HUES6 (cell line): ENCODE data around the gene NEO1.

ENCODE experiments used
- H3K27ac ChIP-seq: 2 replicates; pipeline ENCODE4 v1.7.0; 2013; ENCODE audit warnings: low read depth, mild to moderate bottlenecking, low read length, inconsistent platforms
- H3K27me3 ChIP-seq: 2 replicates; pipeline ENCODE4 v1.6.1; 2013; ENCODE audit warnings: low read length; ENCODE audit not compliant: control insufficient read depth, insufficient read depth
- H3K36me3 ChIP-seq: 2 replicates; pipeline ENCODE4 v1.6.1; 2013; ENCODE audit warnings: low read length; ENCODE audit not compliant: control insufficient read depth, insufficient read depth
- H3K4me1 ChIP-seq: 2 replicates; pipeline ENCODE4 v1.6.1; 2013; ENCODE audit warnings: low read length; ENCODE audit not compliant: control insufficient read depth, insufficient read depth
- H3K4me3 ChIP-seq: 2 replicates; pipeline ENCODE4 v1.5.1; 2013; ENCODE audit warnings: low read depth, low read length
- H3K9ac ChIP-seq: one replicate; pipeline ENCODE4 v1.6.1; 2013; ENCODE audit warnings: mild to moderate bottlenecking, low read length
- H3K9me3 ChIP-seq: 2 replicates; pipeline ENCODE4 v1.6.1; 2013; ENCODE audit warnings: low read depth, low read length; ENCODE audit not compliant: control insufficient read depth, insufficient read depth

NEO1 gene

DNA sequence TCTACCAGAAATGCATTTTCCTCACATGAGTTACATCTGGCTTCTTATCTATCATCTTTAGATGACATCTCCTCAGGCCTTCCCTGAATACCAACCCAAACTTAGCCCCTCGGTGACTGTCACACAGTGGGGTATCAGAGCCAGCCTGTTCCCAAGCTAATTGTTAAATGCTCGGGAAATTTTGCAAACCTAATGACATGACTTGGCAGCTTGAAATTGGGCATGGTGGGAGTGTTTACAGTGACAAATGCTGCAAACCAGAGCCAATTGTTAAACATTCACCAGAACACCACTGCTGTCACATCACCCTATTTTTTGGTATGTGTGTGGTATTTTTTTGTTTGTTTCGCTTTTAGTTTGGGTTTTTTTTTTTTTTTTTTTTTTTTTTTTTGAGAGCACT lies 185.6 kb downstream of the NEO1 start:
- peaks cover 10% of the 10 kb centered on the region; the same call in 1 of the 2 replicates for H3K4me1 ChIP-seq
- H3K9ac ChIP-seq, result no peak overlapping the region
- H3K4me3 ChIP-seq, result no peak overlapping the region
- H3K27ac ChIP-seq, result no peak overlapping the region
- H3K27me3 ChIP-seq, result no peaks in the 10 kb centered on the region
- H3K36me3 ChIP-seq, result peaks cover 4% of the 10 kb centered on the region; the same call in 1 of the 2 replicates
- H3K9me3 ChIP-seq, result no peaks in the 10 kb centered on the region

DNA sequence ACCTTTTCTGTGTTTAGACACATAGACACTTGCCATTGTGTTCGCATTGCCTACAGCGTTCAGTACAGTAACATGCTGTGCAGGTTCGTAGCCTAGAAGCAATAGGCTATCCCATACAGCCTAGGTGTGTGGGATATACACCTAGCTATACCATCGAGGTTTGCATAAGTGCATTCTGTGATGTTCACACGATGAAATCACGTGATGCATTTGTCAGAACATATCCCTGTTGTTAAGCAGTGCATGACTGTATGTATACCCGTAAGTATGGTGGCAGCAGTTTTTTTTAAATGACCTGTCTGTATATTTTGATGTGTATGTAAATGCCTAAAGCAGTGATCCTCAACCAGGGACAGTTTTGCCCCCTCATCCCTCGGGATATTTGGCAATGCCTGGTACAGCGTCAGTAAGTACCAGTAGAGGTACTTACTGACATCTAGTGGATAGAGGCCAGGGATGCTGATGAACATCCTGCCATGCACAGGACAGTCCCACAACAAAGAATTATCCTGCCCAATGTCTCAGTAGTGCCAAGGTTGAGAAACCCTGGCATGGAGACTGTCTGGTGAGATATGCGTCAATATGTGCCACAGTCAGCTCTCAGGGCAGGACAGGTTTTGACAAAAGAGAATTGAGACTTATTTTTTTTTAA lies 187.4 kb downstream of the NEO1 start:
- H3K36me3 ChIP-seq, result peaks cover 6% of the 10 kb centered on the region; the same call in 1 of the 2 replicates
- H3K9me3 ChIP-seq, result no peaks in the 10 kb centered on the region
- no peak overlapping the region for H3K4me3 ChIP-seq
- H3K27ac ChIP-seq, result no peak overlapping the region
- no peaks in the 10 kb centered on the region for H3K27me3 ChIP-seq
- H3K4me1 ChIP-seq, result peaks cover 4% of the 10 kb centered on the region; the same call in 1 of the 2 replicates
- no peak overlapping the region for H3K9ac ChIP-seq

DNA sequence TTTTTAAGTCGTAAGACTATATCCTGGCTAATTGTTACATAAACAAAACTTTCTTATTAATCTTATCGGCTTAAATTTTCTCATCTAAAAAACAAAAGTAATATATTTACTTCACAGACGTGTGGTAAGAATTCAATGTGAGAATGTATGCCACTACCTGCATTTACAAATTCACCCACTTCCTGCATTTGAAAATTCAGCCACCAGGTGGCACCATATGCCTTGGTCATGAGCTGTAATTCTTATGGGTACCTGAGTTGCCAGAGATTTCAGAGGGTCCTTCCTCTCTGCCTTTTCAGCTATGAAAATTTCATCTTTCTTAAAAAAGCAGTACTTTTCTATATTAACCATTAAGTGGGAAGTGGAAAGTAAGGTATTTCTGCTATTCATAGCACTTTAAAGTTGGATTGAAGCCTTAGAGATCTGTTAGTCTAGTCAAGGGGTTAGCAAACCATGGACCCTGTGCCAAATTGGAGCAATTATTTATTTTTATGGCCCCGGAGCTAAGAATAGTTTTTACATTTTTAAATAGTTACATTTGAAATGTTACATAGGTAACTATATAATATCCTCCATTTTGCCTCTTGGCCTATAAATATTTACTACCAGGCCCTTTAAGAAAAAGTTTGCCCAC lies 188.7 kb downstream of the NEO1 start:
- no peaks in the 10 kb centered on the region for H3K9me3 ChIP-seq
- H3K27ac ChIP-seq, result no peak overlapping the region
- H3K36me3 ChIP-seq, result peaks cover 7% of the 10 kb centered on the region
- H3K4me3 ChIP-seq, result no peak overlapping the region
- H3K4me1 ChIP-seq, result peaks cover 4% of the 10 kb centered on the region; the same call in 1 of the 2 replicates
- H3K27me3 ChIP-seq, result no peaks in the 10 kb centered on the region
- no peak overlapping the region for H3K9ac ChIP-seq

DNA sequence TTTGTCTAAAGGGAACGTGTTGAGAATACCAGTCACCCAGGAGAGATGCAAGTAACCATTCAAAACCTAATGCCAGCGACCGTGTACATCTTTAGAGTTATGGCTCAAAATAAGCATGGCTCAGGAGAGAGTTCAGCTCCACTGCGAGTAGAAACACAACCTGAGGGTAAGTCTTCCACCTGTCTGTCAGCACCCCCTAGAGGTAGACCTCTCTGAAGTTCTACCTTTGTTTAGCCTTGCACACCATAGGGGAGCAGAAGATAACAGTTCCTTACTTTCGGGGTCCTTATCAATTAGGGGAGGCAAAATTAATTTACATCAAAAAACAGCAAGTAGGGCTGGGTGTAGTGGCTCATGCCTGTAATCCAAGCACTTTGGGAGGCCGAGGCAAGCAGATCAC lies 192.1 kb downstream of the NEO1 start:
- Histone ChIP-seq H3K27ac (no peak overlapping the region), H3K9me3 (no peaks in the 10 kb centered on the region), H3K36me3 (peaks cover 13% of the 10 kb centered on the region), H3K4me1 (no peaks in the 10 kb centered on the region), H3K9ac (no peak overlapping the region), H3K27me3 (no peaks in the 10 kb centered on the region), H3K4me3 (no peak overlapping the region)

DNA sequence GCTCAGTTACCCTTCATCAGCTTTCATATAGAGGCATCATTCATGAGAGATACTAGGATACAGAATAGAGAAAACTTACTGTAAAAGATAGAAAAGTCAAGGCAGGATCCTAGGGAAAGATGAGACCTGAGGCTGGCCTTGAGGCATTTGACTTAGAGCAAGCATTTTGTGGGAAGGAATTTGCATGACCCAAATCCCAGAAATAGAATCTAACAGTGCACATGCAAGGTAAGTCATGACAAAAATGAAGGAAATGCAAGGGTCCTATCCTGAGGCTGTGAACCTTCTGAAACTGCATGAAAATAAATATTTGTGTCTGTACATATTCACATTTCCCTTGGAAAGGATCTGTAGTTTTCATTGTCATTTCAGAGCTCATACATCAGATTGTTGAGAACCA lies 194.2 kb downstream of the NEO1 start:
- Histone ChIP-seq H3K27ac (no peak overlapping the region), H3K4me1 (no peaks in the 10 kb centered on the region), H3K9ac (no peak overlapping the region), H3K9me3 (no peaks in the 10 kb centered on the region), H3K4me3 (no peak overlapping the region), H3K27me3 (no peaks in the 10 kb centered on the region), H3K36me3 (peaks cover 19% of the 10 kb centered on the region)

DNA sequence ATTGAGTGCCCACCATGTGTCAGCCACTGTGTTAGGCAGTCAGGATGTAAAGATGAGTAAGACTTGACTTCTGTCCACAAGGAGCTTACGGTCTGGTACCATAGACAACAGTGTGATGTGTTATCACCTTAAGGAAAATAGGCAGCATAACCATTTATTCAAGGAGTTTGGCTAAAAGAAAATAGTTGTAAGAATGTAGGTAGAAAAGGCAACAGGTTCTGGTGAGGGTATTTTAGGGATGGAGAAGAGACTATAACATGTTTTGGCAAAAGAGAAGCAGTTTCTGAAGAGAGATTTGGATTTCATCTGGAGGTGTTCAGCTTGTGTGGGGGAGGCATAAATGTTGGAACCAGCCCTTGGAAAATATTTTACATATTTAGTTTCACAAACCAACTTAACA lies 194.6 kb downstream of the NEO1 start:
- Histone ChIP-seq H3K36me3 (peaks cover 19% of the 10 kb centered on the region), H3K4me3 (no peak overlapping the region), H3K4me1 (no peaks in the 10 kb centered on the region), H3K27ac (no peak overlapping the region), H3K9me3 (no peaks in the 10 kb centered on the region), H3K9ac (no peak overlapping the region), H3K27me3 (no peaks in the 10 kb centered on the region)

DNA sequence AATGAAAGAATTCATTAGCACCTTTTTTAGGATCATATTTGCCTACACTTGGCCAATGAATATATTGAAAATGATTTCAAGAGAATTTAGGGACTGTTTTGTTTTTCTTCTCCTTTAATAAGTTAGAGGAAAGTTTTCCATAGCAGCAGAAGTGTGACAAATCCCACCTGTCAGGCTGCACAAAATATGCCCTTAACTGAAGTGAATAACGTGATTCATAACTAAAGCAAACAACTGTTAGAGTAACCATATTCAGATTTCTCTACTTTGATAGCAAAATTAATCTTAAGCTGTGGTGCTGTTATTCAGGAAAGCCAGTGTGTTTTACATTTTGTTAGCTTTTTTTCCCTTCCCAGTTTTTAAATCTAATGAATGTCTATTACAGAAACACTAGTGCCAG lies 195.1 kb downstream of the NEO1 start:
- Histone ChIP-seq H3K27ac (no peak overlapping the region), H3K9me3 (no peaks in the 10 kb centered on the region), H3K9ac (no peak overlapping the region), H3K36me3 (peaks cover 19% of the 10 kb centered on the region), H3K4me1 (no peaks in the 10 kb centered on the region), H3K4me3 (no peak overlapping the region), H3K27me3 (no peaks in the 10 kb centered on the region)

DNA sequence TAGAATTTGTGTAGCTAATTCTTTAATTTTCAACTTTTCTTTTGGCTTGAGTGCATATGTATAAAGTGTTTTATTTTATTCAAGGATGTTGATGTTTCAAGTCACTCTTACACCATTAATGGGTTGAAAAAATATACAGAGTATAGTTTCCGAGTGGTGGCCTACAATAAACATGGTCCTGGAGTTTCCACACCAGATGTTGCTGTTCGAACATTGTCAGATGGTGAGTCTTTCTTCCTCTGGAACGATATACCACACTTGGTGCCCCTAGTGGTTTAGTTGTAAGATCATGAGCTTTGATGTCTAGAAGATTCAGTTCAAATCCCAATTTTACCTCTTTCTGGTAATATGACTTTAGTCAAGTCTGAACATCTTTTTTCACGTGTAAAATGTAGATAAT lies 197.2 kb downstream of the NEO1 start:
- no peaks in the 10 kb centered on the region for H3K4me1 ChIP-seq
- no peak overlapping the region for H3K9ac ChIP-seq
- no peaks in the 10 kb centered on the region for H3K9me3 ChIP-seq
- no peak overlapping the region for H3K4me3 ChIP-seq
- H3K27me3 ChIP-seq, result no peaks in the 10 kb centered on the region
- no peak overlapping the region for H3K27ac ChIP-seq
- peaks cover 18% of the 10 kb centered on the region for H3K36me3 ChIP-seq

DNA sequence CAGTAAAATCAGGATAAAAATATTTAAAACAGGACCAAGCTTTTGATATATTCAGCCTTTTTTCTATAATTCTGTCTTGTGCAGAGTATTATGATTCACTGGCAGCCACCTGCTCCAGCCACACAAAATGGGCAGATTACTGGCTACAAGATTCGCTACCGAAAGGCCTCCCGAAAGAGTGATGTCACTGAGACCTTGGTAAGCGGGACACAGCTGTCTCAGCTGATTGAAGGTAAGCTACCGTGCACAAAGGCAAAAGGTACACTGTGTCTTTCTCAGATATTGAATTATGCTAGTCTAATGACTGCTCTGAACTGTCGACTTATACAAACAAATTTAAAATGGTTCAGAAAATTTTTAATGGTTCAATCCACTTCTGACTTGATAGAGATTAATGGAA lies 202.3 kb downstream of the NEO1 start:
- H3K27me3 ChIP-seq, result no peaks in the 10 kb centered on the region
- H3K9me3 ChIP-seq, result no peaks in the 10 kb centered on the region
- H3K27ac ChIP-seq, result no peak overlapping the region
- no peak overlapping the region for H3K9ac ChIP-seq
- peaks cover 37% of the 10 kb centered on the region for H3K36me3 ChIP-seq
- no peaks in the 10 kb centered on the region for H3K4me1 ChIP-seq
- H3K4me3 ChIP-seq, result no peak overlapping the region

DNA sequence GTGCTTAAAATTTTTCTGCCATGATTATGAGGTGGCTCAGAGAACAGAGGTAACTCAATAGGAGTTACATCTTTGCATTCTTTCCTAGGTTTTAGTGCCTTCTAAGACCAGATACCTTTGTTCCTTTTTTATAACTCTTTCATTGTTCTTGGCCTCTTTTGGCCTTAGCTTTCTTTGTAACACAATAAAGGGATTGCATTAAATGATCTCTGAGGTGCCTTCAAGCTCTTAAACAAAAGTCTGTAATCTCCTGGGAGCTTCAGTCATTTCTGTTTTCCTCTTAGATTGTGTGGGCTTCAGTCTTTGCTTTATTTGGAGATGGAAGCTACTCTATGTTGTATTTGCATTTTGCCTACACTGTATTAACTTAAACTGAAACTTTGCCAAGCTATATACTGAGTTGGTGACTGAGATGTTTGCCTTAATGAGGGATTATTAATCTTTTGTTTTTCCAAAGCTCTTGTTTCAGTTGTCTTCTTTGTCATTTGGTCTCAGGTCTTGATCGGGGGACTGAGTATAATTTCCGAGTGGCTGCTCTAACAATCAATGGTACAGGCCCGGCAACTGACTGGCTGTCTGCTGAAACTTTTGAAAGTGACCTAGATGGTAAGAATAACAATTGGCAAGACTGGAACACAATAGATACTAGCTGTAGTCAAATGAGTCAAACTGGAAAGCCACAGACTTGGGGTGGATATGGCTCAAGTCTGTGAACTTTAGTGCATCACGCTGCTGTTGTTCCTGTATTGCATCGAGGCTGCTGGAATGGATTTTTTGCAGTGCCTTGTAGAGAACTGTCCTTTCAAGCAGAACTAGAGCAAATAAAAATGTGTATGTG lies 206.2 kb downstream of the NEO1 start:
- Histone ChIP-seq H3K27me3 (no peaks in the 10 kb centered on the region), H3K9me3 (no peaks in the 10 kb centered on the region), H3K27ac (no peak overlapping the region), H3K4me3 (no peak overlapping the region), H3K36me3 (peaks cover 49% of the 10 kb centered on the region), H3K9ac (no peak overlapping the region), H3K4me1 (no peaks in the 10 kb centered on the region)

DNA sequence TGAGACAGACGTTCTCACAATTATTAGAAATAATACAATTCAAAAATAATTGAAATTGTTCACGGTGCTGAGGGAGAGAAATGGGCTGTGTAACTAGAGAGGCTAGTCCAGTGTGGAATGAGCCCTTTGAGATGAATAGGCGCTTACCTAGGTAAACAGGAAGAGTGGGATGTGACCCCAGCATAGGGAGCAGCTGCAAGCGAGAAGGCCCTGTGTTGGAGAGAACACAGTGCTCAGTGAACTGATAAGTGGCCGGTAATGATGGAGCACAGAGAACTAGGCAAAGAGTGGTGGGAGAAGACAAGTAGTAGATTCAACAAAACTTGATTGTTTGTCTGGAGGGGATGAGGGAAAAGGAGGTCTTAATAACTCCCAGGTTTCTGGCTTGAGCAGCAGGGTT lies 212.6 kb downstream of the NEO1 start:
- Histone ChIP-seq H3K4me3 (no peak overlapping the region), H3K9me3 (no peaks in the 10 kb centered on the region), H3K36me3 (peaks cover 26% of the 10 kb centered on the region), H3K9ac (no peak overlapping the region), H3K4me1 (no peaks in the 10 kb centered on the region), H3K27me3 (no peaks in the 10 kb centered on the region), H3K27ac (no peak overlapping the region)
